ENCODE results near the gene CYP2E1.

The CYP2E1 gene

DNA sequence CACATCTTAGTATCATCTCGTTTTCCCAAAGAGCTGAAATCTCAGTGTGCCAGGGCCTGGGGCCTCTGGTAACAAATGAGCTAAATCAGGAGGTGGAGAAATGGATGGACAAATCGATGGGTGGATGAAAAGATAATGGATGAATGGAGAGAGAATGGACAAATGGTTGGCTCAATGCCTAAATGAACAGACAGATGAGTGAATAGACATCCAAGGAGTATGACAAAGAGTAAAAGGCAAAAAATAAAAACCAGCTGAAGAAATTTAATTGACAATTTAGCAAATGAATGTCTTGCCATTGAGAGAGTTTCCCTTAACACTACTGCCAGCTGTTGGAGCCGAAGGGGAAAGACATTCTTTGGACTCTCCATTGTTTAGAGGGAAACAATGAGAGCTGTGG is 30.2 kb downstream of the CYP2E1 start:
- TF ChIP-seq, protein P1, sequence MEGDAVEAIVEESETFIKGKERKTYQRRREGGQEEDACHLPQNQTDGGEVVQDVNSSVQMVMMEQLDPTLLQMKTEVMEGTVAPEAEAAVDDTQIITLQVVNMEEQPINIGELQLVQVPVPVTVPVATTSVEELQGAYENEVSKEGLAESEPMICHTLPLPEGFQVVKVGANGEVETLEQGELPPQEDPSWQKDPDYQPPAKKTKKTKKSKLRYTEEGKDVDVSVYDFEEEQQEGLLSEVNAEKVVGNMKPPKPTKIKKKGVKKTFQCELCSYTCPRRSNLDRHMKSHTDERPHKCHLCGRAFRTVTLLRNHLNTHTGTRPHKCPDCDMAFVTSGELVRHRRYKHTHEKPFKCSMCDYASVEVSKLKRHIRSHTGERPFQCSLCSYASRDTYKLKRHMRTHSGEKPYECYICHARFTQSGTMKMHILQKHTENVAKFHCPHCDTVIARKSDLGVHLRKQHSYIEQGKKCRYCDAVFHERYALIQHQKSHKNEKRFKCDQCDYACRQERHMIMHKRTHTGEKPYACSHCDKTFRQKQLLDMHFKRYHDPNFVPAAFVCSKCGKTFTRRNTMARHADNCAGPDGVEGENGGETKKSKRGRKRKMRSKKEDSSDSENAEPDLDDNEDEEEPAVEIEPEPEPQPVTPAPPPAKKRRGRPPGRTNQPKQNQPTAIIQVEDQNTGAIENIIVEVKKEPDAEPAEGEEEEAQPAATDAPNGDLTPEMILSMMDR (IDR thresholded peaks at IDR 0.05) = no peak

DNA sequence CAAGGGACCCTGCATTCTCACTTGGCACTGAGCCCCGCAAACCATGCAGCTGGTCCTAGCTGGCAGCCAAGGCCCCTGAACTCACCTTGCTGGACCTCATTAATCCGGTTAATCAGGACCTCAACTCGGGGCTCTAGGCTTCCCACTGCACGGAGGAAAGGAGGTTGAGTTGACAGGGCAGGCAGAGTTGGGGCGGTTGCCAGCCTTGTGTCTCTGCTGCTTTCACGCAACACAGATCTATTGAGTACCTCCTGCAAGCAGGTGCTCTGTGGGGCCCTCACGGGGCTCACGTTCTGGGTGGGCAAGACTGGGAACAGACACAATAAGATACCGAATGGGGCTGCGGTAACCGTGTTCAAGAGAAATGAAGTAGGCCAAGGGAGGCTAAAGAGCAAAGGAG is 32.1 kb downstream of the CYP2E1 start:
- TF ChIP-seq, protein P1 (IDR thresholded peaks at IDR 0.05) = no peak

DNA sequence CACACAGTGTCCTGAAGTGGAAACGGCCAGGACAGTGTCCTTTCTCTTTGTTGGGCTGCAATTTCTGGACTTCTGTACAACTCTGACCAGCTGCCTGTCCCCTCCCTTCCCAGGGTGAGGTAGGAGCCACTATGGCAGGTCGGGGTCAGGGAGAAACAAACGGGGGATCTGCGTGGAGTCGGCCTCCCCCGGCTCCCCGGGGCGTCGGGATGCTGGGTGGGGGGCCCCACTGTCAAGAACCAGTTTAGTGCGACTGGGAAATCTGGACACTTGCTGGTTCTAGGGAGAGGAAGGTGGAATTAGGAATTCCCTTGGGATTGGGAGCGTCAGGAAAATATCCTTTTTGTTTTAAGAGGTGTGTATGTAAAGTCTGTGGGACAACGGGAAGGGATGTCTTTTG is 37.7 kb downstream of the CYP2E1 start:
- TF ChIP-seq, protein P1 (IDR thresholded peaks at IDR 0.05) = no peak

DNA sequence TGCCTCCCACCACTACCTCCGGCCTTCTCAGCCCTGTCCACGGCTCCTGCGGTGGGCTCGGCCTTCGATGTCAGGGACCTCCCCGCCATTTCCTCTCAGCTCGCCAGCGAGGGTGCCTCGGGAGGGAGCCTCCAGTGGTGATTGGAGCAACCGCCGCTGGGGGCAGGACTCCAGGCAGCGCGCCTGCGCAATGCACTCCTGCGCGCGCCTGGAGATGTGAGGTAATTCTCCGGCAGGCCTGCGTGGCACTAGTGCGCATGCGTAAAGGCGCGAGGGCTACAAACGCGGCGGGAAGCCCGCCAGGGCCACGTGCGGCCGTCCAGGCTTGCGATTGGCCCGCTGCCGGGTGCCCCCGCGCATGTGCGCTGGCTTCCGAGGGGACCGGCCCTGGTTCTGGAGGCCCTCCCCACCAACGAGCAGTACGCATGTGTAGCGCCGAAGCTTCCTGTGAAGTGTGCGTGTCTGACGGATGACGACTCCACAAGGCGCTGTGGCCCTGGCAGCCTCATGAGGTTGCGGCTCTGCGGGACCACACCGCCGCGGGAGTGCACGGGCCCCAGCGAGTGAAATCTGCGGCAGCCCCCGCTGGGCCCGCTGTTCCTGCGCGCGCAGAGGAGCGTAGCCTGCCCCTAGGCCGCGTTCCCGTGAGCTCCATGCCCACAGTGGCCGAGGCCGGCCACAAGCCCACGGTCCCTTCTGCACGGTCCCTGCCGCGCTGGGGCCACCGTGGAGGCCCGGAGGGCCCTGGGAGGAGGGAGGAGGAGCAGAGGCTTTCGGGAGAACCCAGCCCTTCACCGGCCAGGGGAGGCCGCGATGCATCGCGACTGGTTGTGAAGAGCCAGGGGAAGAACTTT is 38.5 kb downstream of the CYP2E1 start, which contains the start of gene SYCE1:
TSS of gene SYCE1 (minus strand) at position 143 of the 854 bp plus-strand sequence. CDS start at position 89, 54 bp downstream.
- TF ChIP-seq, protein P1 (IDR thresholded peaks at IDR 0.05) = no peak

DNA sequence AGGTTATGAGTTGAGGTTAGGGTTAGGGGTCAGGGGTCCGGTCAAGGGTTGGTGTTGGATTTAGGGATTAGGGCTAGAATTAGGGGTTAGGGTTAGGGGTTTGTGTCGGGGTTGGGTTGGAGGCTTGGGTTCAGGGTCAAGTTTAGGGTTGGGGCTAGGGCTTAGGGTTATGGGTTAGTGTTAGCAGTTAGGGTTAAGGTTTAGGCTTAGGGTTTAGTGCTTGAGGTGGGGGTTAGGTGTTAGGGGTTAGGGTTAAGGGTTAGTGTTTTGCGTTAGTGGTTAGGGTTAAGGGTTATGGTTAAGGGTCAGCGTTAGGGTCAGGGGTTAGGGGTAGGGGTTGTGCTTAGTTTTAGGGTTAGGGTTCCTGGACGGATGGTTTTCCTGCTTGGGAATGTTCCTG is 40.0 kb downstream of the CYP2E1 start:
- TF ChIP-seq, protein P1 (IDR thresholded peaks at IDR 0.05) = no peak

DNA sequence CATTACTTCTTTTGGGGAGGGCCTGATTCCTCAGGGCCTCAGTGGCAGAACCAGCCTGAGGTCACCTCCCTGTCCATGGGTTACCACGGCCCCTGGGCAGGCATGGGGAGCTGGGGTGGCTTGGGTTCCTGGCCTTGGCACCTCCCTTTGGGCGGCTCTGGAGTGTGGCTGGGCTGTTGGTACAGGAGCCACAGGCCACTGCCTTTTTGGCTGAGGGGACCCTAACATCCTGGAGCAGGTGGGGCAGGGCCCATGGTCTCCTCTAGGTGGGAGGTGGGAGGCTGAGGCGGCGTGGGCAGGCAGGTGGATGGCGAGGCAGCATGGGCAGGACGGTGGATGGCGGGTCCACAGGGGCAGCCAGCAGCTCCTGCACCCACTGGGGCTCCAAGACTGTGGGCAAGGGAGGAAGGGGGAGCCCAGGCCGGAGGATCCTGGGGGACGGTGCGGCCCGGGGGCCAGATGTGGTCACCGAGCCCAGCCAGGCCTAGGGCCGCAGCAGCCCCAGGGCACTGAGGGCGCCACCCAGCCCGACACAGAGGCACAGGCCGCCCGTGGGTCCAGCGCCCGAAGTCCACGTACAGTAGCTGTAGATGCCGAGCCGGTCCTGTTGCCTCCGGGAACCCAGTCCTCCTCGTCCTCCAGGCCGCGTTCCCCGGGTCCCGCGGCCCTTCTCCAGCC is 40.6 kb downstream of the CYP2E1 start:
- TF ChIP-seq, protein P1 (IDR thresholded peaks at IDR 0.05) = no peak

DNA sequence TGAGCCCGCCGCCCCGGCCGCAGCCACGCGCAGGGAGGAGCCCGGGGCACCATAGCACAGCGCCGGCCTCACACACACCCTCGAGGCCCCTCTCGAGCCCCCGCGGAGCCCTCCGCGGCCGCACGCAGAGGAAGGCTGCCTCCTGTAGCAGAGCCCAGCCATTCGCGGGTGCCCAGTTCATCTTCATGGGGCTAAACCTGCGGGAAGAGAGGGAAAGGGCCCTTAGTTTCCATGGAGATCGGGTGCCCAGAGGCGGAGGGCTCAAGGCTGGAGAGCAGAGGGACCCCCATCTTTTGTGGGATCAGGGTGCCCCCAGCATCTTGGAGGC is 41.1 kb downstream of the CYP2E1 start:
- TF ChIP-seq, protein P1 (IDR thresholded peaks at IDR 0.05) = no peak
